Activated T-helper 9 cell treated with anti-CD3 and anti-CD28 coated beads, Interleukin-2, amount 50 U/mL, for 16 hours (primary cell): Measurements from ENCODE around the gene OR1A2.
"Not testable (repeated sequence)": the region's sequence is repeated elsewhere in the genome, so short reads cannot be mapped to it uniquely, and the experiment has no call there.

Experiments used
- DNase-seq: peaks from one replicate; pipeline ENCODE4 v3.0.0-alpha.2; 2020; ENCODE audit warnings: low read depth

OR1A2 gene, protein sequence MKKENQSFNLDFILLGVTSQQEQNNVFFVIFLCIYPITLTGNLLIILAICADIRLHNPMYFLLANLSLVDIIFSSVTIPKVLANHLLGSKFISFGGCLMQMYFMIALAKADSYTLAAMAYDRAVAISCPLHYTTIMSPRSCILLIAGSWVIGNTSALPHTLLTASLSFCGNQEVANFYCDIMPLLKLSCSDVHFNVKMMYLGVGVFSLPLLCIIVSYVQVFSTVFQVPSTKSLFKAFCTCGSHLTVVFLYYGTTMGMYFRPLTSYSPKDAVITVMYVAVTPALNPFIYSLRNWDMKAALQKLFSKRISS

DNA sequence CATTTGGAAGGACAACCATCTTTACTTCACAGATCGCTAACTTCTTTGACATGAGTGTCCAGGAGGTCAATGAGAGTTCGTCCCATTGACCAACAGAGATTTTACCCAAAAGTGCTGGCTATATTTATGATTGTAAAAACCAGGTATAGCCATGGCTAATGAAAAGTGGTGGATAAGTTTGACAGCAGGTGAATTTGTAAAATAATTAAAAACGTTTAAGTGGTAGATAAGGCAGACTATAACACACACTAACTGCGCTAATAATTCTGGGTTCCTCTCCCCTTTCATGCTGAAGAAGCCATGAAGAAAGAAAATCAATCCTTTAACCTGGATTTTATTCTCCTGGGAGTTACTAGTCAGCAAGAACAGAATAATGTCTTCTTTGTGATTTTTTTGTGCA, at the start of gene OR1A2:
TSS of gene OR1A2 (plus strand) at position 301 of the 400 bp plus-strand sequence. CDS start at position 301, 0 bp downstream.
- DNase-seq = no peak

DNA sequence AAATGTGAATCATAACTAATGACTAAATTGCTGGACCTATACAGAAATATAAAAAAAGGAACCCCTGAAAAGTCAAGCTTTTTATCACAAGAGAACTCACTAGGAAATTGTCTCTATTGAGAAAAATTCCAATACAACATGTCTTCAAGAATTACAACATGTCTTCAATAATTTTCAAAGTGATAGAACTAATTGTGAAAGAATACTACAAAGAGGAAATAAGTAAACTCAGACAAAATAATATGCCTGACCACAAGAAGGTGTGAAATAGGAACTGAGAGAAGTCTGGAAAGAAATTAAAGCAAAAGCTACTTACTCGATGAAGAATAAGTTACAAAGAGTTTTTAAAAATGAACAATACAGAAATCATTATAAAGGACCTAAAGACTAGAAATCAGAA, 40.1 kb upstream of the OR1A2 start:
- DNase-seq = no peak

DNA sequence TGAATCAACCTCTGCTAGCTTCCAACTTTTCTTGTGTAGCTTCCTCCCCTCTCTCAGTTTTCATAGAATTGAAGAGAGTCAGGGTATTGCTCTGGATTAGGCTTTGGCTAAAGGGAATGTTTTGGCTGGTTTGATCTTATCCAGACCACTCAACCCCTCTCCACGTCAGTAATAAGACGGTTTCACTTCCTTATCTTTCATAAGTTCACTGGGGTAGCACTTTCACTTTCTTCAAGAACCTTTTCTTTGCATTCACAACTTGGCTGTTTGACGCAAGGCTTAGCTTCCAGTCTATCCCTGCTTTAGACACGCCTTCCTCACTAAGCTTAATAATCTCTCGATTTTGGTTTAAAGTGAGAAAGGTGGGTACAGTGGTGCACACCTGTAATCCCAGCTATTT, 29.7 kb upstream of the OR1A2 start:
- DNase-seq = no peak

DNA sequence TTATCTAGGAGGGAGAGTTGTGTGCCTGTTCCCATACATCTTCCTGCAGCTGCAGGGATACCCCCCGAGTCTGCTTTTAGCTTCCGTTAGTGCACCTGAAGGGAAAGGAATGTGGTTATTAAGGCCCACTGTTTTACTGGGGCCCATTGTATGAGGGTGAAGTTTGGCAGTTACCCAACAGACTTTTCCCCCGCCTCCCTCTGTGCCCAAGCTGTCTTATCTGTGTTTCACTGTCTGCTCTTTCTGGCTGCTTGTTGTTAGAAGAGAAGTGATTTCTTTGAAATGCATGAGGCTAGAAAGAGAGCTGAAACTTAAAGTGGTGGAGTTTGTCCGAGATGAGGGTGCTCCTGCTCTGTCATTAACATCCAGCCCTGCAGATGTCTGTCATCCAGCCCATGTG, 7.4 kb upstream of the OR1A2 start:
- no peak for DNase-seq

DNA sequence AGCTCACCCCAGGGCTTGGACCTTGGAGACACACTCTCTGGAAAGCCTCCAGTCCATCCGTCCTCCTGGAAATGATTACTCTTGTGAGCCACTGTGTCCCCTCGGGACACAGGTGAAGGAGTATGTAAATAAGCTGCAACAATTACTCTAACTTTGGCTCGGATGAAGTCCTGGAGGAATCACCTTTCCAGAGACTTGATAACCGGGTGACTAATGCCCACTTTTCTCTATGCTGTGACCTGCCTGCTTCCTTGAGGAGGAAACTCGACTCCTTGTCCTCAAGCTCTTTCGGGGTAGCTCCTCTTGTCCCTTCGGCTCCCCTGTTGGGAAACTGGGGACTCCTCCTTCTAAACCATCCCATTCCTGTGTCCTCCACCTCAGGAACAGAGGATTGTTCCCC, 10.0 kb downstream of the OR1A2 start, which contains the start of gene OR1A1:
TSS of gene OR1A1 (plus strand) at position 301 of the 400 bp plus-strand sequence. CDS start 7,954 bp downstream, outside the sequence.
- no peak for DNase-seq

DNA sequence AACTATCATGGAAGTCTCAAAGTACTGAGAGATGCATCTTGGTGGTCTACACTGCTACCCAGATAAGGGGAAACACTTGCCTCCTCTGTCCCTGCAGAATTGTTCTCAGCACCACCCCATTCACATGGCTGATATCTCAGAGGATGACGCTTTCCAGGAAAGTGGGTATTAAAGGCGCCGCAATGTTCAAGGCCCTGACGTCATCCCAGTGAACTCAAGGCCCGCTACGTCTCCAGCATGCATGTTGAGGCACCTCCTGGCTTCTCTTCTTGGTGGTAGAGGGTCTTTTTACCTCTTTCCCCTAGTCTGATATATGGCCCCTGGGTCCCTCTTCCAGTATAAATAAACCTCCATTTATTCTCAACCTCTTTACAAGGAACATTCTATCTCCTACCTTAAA, 11.2 kb downstream of the OR1A2 start:
- DNase-seq = no peak

DNA sequence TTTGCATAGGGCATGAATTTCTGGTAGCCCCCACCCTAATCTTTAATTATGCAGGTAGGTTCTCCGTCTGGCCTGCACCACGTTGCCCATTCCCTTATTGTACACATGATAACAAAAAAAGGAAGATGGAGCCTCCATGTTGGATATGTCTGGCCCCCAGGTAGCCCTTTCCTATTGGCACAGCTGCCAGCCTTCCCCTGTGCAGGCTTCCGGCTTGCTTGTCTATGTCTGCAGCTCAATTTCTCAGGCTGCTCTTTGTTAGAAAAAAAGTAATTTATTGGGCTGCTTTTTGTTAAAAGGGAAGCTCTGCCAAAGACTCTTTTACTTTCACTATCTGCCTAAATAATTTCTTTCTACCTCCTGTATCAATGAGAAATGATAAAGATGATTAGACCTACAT, 15.7 kb downstream of the OR1A2 start:
- DNase-seq = no peak

DNA sequence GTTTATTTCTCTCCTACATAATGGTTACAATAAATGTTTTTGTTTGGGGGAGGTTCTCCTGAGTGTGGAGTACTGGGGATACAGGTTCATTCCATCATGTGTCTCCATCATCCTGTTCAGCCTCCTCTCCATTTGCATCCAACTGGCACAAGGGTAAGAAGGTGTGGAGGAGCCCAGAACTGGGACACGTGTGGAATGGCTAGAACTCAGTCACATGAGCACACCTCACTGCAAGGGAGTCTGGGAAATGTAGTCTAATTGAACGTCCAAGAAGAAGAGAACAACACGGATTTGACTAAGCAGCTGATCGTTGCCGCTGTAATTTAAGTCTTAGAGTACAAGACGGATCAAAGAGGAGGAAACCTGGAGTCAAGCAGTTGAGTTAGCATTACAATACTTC, 16.3 kb downstream of the OR1A2 start:
- no peak for DNase-seq

DNA sequence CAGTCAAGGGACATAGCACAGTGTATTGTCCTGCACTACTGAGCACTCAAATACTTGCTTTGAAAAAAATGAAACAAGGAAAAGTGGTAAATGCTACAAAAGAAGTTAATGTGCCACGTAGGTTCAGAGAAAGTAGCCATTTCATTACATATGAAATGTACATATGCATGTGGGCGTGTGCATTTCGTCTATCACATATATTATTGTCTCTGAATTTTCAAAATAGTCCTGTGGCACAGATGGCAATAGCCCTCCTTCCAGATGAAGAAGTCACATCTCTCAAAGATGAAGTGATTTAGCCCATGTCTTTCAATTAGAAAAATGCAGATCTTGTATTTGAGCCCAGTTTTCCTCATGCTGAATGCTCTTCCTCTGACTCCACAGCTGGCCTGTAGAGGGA, 22.7 kb downstream of the OR1A2 start:
- not testable (repeated sequence) for DNase-seq

DNA sequence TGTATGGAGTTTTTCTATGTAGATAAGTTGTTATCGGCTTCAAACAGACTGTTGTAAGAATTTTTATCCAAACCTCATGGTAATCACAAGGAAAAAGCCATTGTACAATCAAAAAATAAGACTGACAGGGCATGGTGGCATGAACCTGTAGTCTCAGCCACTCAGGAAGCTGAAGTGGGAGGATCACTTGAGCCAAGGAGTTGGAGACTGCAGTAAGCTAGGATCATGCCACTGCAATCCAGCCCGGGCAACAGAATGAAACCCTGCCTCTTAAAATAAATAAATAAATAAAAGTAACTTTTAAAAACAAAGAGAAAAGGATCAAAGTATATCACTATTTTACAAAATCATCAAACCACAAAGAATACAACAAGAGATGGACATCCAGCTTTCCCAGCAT, 24.5 kb downstream of the OR1A2 start:
- DNase-seq = no peak

DNA sequence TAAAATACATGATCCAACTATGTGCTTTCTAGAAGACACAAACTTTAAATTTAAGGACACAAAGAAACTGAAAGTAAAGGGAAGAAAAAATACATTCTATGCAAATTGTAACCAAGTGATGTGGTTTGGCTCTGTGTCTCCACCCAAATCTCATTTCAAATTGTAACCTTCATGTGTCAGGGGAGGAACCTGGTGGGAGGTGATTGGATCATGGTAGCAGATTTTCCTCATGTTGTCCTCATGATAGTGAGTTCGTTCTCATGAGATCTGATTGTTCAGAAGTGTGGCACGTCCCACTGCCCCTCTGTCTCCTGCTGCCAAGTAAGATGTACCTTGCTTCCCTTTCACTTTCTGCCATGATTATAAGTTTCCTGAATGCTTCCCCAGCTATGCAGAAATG, 25.2 kb downstream of the OR1A2 start:
- DNase-seq = no peak

DNA sequence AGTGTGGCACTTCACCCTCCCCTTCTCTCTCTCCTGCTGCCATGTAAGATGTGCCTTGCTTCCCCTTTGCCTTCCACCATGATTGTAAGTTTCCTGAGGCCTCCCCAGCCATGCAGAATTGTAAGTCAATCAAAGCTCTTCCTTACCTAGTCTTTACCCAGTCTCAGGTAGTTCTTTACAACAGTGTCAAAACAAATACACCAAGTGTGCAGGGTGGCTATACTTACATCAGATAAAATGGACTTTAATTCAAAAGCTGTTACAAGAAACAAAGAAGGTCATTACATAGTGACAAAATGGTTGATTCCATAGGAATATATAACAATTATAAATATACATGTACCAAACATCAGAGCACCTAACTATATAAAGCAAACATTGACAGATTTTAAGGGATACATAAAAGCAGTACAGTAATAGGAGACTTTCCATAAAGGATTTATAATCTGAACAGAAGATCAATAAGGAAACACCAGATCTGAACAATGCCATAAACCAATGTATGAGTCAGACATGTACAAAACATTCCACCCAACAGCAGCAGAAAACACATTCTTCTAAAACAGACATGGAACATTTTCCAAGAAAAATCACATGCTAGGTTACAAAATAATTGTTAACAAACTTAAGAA, 27.5 kb downstream of the OR1A2 start:
- DNase-seq = not testable (repeated sequence)

DNA sequence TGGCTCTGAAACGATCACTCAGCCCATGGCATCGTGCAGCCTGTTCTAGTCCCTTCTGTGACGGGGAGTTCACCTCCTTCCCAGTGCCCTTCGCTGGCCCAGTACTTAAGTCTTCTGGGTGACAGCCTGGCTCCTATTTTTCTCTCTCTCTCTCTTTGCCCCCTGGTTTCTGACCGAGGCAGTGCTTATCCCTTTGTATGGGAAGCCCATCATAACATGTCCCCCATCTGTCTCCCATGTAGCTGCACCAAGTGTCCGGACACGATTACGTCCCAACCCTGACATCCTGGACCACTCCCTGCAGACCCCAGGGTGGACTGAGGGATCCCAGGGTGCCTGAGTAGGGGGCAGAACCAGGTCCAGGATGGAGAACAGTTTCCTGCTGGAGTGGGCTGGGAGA, 35.0 kb downstream of the OR1A2 start:
- DNase-seq = not testable (repeated sequence)

DNA sequence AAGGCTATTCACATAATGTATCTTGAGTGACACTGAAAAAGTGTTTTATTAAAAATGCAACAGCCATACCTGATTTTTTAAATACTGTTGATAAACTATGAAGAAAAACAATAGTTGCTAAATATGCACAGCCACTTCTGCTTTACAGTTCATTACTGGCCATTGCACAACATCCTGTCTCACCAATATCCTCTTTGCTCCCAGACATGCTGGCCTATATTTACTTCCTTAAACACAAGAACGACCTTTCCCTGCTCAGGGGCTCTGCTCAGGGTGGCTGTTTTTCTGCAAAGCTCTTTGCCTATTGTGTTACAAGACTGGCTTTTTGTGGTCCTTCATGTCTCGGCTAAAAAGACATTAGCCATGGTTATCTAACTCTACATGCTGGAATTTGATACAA, 41.4 kb downstream of the OR1A2 start:
- DNase-seq = not testable (repeated sequence)

DNA sequence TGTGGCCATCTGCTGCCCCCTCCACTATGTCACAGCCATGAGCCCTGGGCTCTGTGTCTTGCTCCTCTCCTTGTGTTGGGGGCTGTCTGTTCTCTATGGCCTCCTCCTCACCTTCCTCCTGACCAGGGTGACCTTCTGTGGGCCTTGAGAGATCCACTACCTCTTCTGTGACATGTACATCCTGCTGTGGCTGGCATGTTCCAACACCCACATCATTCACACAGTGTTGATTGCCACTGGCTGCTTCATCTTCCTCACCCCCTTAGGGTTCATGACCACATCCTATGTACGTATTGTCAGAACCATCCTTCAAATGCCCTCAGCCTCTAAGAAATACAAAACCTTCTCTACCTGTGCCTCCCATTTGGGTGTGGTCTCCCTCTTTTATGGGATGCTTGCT, 43.7 kb downstream of the OR1A2 start:
- not testable (repeated sequence) for DNase-seq

DNA sequence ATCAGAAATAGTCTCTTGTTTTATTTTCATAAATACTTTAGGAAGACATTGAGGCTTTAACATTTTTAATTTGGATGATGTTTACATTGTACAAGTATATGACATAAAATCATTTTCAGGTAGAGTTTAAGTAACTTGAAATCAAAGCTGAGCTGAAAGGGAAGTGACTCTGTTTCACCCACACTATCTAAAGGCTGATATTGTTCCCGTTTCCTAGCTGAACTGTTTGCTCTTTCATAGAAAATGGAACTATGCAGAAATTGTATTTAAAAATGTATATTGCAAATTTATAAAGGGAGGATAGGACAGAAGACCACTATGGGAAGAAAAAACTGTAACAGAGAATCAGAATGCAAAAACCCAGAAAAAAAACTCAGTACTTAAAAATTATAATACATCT, 47.5 kb downstream of the OR1A2 start:
- DNase-seq = not testable (repeated sequence)
